Testis (tissue), 2 donors: ENCODE measurements around the gene SEMA5A.

Source experiments
- CTCF ChIP-seq, 3 experiments: fragments of 450-650 bp in 2 of 3; fragments of 200-600 bp in 1 of 3; sonication (generic) in 1 of 3; IDR thresholded peaks; one replicate each; pipeline ENCODE4 v1.5.1; 2016 to 2019; ENCODE audit warnings: antibody characterized with exemption in 3 of 3, mild to moderate bottlenecking in 2 of 3, moderate library complexity in 1 of 3
- POLR2A ChIP-seq: fragments of 450-650 bp; IDR thresholded peaks from one replicate; pipeline ENCODE4 v1.6.1; 2017; ENCODE audit warnings: antibody characterized with exemption, mild to moderate bottlenecking, moderate library complexity

DNA sequence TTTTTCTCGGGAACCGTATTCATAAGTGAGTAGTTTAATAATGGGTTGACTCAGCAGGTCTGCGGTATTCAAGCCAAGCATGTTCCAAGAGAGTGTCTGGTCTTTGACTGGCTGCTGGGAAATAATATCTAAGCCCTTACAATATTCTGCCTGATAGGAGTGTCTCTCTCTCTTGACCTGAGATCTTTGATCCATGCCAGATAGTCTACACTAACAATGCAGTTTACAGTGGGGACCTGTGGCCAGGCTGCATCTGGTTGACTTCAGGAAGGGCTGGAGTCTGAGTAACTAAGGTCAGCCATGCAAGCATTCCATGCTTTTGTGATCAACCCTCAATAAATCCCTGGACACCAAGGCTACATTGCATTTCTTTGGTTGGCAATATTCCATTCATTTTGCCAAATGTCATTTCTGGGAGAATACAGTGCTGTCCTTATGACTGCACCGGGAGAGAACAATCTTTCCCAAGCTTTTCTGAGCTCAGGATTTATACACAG, 195.5 kb downstream of the SEMA5A start:
- TF ChIP-seq POLR2A: no peak
- TF ChIP-seq CTCF (IDR thresholded peaks at IDR 0.05): no peak
